ENCODE results near the gene MAD2L2.

GRCh38 chr1:11708554-11709350, 27.8 kb upstream of the MAD2L2 start:
- TF ChIP-seq, protein P1, sequence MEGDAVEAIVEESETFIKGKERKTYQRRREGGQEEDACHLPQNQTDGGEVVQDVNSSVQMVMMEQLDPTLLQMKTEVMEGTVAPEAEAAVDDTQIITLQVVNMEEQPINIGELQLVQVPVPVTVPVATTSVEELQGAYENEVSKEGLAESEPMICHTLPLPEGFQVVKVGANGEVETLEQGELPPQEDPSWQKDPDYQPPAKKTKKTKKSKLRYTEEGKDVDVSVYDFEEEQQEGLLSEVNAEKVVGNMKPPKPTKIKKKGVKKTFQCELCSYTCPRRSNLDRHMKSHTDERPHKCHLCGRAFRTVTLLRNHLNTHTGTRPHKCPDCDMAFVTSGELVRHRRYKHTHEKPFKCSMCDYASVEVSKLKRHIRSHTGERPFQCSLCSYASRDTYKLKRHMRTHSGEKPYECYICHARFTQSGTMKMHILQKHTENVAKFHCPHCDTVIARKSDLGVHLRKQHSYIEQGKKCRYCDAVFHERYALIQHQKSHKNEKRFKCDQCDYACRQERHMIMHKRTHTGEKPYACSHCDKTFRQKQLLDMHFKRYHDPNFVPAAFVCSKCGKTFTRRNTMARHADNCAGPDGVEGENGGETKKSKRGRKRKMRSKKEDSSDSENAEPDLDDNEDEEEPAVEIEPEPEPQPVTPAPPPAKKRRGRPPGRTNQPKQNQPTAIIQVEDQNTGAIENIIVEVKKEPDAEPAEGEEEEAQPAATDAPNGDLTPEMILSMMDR (IDR thresholded peaks at IDR 0.05): no peak
- TF ChIP-seq POLR2A (IDR thresholded peaks at IDR 0.05): no peak
